HG02763 (cell line): ENCODE measurements around the gene PTGES.

Experiments
- ATAC-seq: cut with Tn5 transposase; IDR thresholded peaks from one replicate; pipeline ENCODE4 v1.9.1; 2021; ENCODE audit warnings: mild to moderate bottlenecking, moderate library complexity; ENCODE audit not compliant: unreplicated experiment

PTGES gene

GRCh38 chr9:129720865-129721545, 31.8 kb downstream of the PTGES start:
- no peak for ATAC-seq

- ATAC-seq = no peak
Observed at GRCh38 chr9:129720181-129720864, 32.5 kb downstream of the PTGES start.

- ATAC-seq = no peak
Observed at GRCh38 chr9:129719135-129719534, 33.7 kb downstream of the PTGES start.

- no peak for ATAC-seq
Observed at GRCh38 chr9:129718647-129719046, 34.2 kb downstream of the PTGES start.

GRCh38 chr9:129717991-129718390, 34.9 kb downstream of the PTGES start:
- no peak for ATAC-seq

- no peak for ATAC-seq
Observed at GRCh38 chr9:129716091-129716490, 36.8 kb downstream of the PTGES start.

GRCh38 chr9:129714511-129715061, 38.3 kb downstream of the PTGES start:
- ATAC-seq = no peak

GRCh38 chr9:129713402-129713679, 39.5 kb downstream of the PTGES start:
- no peak for ATAC-seq

GRCh38 chr9:129712634-129713401, 40.0 kb downstream of the PTGES start:
- ATAC-seq = no peak

GRCh38 chr9:129710169-129710453, 42.7 kb downstream of the PTGES start:
- ATAC-seq = no peak

- ATAC-seq = no peak
Observed at GRCh38 chr9:129709438-129710168, 43.2 kb downstream of the PTGES start.

- no peak for ATAC-seq
Observed at GRCh38 chr9:129708793-129709192, 44.0 kb downstream of the PTGES start.

- no peak for ATAC-seq
Observed at GRCh38 chr9:129704807-129705206, 48.0 kb downstream of the PTGES start.

- ATAC-seq = no peak
Observed at GRCh38 chr9:129703667-129704355, 49.0 kb downstream of the PTGES start.

- ATAC-seq = no peak
Observed at GRCh38 chr9:129702589-129703520, 50.0 kb downstream of the PTGES start.

- ATAC-seq = no peak
Observed at GRCh38 chr9:129701549-129701948, 51.3 kb downstream of the PTGES start.

- ATAC-seq = no peak
Observed at GRCh38 chr9:129701054-129701453, 51.8 kb downstream of the PTGES start.

- no peak for ATAC-seq
Observed at GRCh38 chr9:129698254-129698757, 54.5 kb downstream of the PTGES start.

- ATAC-seq = no peak
Observed at GRCh38 chr9:129697656-129698253, 55.1 kb downstream of the PTGES start.
